ENCODE measurements around the gene ACER1. TPM values are rescaled to one million over a fixed set of nuclear protein-coding genes. Genes with fewer than 3 reads are reported as not detected.
"Not testable (repeated sequence)": the region's sequence is repeated elsewhere in the genome, so short reads cannot be mapped to it uniquely, and the experiment has no call there.

The ACER1 gene
- total RNA-seq, 1 donor from 2014 or later = not detected

- no peak overlapping the region for H3K4me3 Mint-ChIP-seq
- ChIA-PET CTCF (no interaction called here), POLR2A (no interaction called here)
- no peaks in the 10 kb centered on the region for H3K4me1 Mint-ChIP-seq
- no peak for DNase-seq
- no peak for ATAC-seq (ENCODE audit: low read depth)
- no peak for TF ChIP-seq CTCF (IDR thresholded peaks at IDR 0.05)
- H3K36me3 Mint-ChIP-seq (ENCODE audit: low read depth) = no peaks in the 10 kb centered on the region
- H3K9me3 Mint-ChIP-seq = peaks cover 2% of the 10 kb centered on the region
- no peak overlapping the region for H3K27ac Mint-ChIP-seq
- intact Hi-C loops (cut with micrococcal nuclease) = no loop called here
- no peaks in the 10 kb centered on the region for H3K27me3 Mint-ChIP-seq
Measured at GRCh38 chr19:6352381-6353165, 19.2 kb upstream of the ACER1 start.

GRCh38 chr19:6350688-6351087, 17.3 kb upstream of the ACER1 start:
- ATAC-seq (ENCODE audit: low read depth) (no peak), DNase-seq (no peak)
- peaks cover 2% of the 10 kb centered on the region for H3K9me3 Mint-ChIP-seq
- TF ChIP-seq CTCF (IDR thresholded peaks at IDR 0.05) = no peak
- CTCF ChIA-PET = no interaction called here
- H3K4me1 Mint-ChIP-seq = no peaks in the 10 kb centered on the region
- H3K4me3 Mint-ChIP-seq = no peak overlapping the region
- H3K27me3 Mint-ChIP-seq = no peaks in the 10 kb centered on the region
- intact Hi-C loops (cut with micrococcal nuclease) = no loop called here
- H3K36me3 Mint-ChIP-seq (ENCODE audit: low read depth) = no peaks in the 10 kb centered on the region
- POLR2A ChIA-PET = no interaction called here
- no peak overlapping the region for H3K27ac Mint-ChIP-seq

- POLR2A ChIA-PET; H3K36me3 Mint-ChIP-seq (ENCODE audit: low read depth); H3K4me3 Mint-ChIP-seq; H3K9me3 Mint-ChIP-seq; intact Hi-C loops (cut with micrococcal nuclease); H3K4me1 Mint-ChIP-seq; H3K27me3 Mint-ChIP-seq; CTCF ChIA-PET; H3K27ac Mint-ChIP-seq; ATAC-seq (ENCODE audit: low read depth); DNase-seq: not testable (repeated sequence)
Measured at GRCh38 chr19:6349271-6349670, 15.9 kb upstream of the ACER1 start.

GRCh38 chr19:6343462-6343861, 10.1 kb upstream of the ACER1 start:
- ATAC-seq (ENCODE audit: low read depth) (no peak), DNase-seq (no peak)
- Mint-ChIP-seq H3K9me3 (no peaks in the 10 kb centered on the region), H3K4me3 (no peak overlapping the region), H3K36me3 (ENCODE audit: low read depth) (no peaks in the 10 kb centered on the region), H3K4me1 (peaks cover 5% of the 10 kb centered on the region), H3K27ac (no peak overlapping the region), H3K27me3 (no peaks in the 10 kb centered on the region)
- ChIA-PET POLR2A (no interaction called here), CTCF (no interaction called here)
- no peak for TF ChIP-seq CTCF (IDR thresholded peaks at IDR 0.05)
- intact Hi-C loops (cut with micrococcal nuclease) = no loop called here

- intact Hi-C loops (cut with micrococcal nuclease) = no loop called here
- no peaks in the 10 kb centered on the region for H3K36me3 Mint-ChIP-seq (ENCODE audit: low read depth)
Measured at GRCh38 chr19:6340493-6341201, 7.2 kb upstream of the ACER1 start.

More at GRCh38 chr19:6340493-6341201, 7.2 kb upstream of the ACER1 start:
- no peaks in the 10 kb centered on the region for H3K27me3 Mint-ChIP-seq
- no peak for DNase-seq
- no peaks in the 10 kb centered on the region for H3K9me3 Mint-ChIP-seq
- no peak for ATAC-seq (ENCODE audit: low read depth)
- CTCF ChIA-PET = no interaction called here
- H3K27ac Mint-ChIP-seq = no peak overlapping the region
- POLR2A ChIA-PET = no interaction called here
- no peak for TF ChIP-seq CTCF (IDR thresholded peaks at IDR 0.05)
- H3K4me3 Mint-ChIP-seq = no peak overlapping the region
- peaks cover 5% of the 10 kb centered on the region for H3K4me1 Mint-ChIP-seq

All from activated B cell treated with CpG ODN at 0.5 μM for 24 hours (primary cell).